ENCODE data around the gene PPP1R2B.

- TF ChIP-seq, protein P1, sequence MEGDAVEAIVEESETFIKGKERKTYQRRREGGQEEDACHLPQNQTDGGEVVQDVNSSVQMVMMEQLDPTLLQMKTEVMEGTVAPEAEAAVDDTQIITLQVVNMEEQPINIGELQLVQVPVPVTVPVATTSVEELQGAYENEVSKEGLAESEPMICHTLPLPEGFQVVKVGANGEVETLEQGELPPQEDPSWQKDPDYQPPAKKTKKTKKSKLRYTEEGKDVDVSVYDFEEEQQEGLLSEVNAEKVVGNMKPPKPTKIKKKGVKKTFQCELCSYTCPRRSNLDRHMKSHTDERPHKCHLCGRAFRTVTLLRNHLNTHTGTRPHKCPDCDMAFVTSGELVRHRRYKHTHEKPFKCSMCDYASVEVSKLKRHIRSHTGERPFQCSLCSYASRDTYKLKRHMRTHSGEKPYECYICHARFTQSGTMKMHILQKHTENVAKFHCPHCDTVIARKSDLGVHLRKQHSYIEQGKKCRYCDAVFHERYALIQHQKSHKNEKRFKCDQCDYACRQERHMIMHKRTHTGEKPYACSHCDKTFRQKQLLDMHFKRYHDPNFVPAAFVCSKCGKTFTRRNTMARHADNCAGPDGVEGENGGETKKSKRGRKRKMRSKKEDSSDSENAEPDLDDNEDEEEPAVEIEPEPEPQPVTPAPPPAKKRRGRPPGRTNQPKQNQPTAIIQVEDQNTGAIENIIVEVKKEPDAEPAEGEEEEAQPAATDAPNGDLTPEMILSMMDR (IDR thresholded peaks at IDR 0.05) = no peak
- TF ChIP-seq POLR2A (IDR thresholded peaks at IDR 0.05) = no peak
Observed at GRCh38 chr5:156841737-156842136, 8.4 kb upstream of the PPP1R2B start.
